ENCODE measurements around the gene PDAP1. TPM values are rescaled to one million over a fixed set of nuclear protein-coding genes. Genes with fewer than 3 reads are reported as not detected.
"Not testable (repeated sequence)": the region's sequence is repeated elsewhere in the genome, so short reads cannot be mapped to it uniquely, and the experiment has no call there.

Gene PDAP1
- total and polyA plus RNA-seq, 12 donors, result 43.6 to 187 (median 90.2) TPM

- Histone ChIP-seq H3K9me3 (replicated peaks in 1 of 3) (no peaks in the 10 kb centered on the region), H3K27me3 (no peaks in the 10 kb centered on the region), H3K27ac (no peak overlapping the region), H3K36me3 (replicated peaks in 1 of 2) (peaks cover 0 to 19% of the 10 kb centered on the region in 2 donors), H3K4me3 (no peak overlapping the region), H3K4me1 (replicated peaks in 1 of 2) (peaks cover 16 to 31% of the 10 kb centered on the region in 2 donors)
- no peak for TF ChIP-seq CTCF (IDR thresholded peaks at IDR 0.05)
- no peak for TF ChIP-seq POLR2A (IDR thresholded peaks at IDR 0.05)
- no peak for DNase-seq
- intact Hi-C loops (cut with DNase I), result no loop called here
- WGBS, 4 donors, result 89 to 91% (median 90%) methylated on average over 9 to 10 of the region's 10 CpGs
Observed at GRCh38 chr7:99383203-99383602, 25.2 kb downstream of the PDAP1 start.

GRCh38 chr7:99381664-99382075 lies 26.7 kb downstream of the PDAP1 start:
- H3K27ac ChIP-seq, result peak overlapping the region in 2 of 5 donors; percentile 83 to 94
- H3K4me3 ChIP-seq, result no peak overlapping the region
- 40 to 86% (median 51%) methylated on average over 2 to 7 of the region's 7 CpGs for WGBS, 4 donors
- no peaks in the 10 kb centered on the region for H3K27me3 ChIP-seq
- H3K9me3 ChIP-seq (replicated peaks in 1 of 3), result no peaks in the 10 kb centered on the region
- TF ChIP-seq POLR2A (IDR thresholded peaks at IDR 0.05) (no peak), CTCF (IDR thresholded peaks at IDR 0.05) (no peak)
- peaks cover 16 to 31% of the 10 kb centered on the region in 2 donors for H3K4me1 ChIP-seq (replicated peaks in 1 of 2)
- peak in 2 of 7 donors; percentile 58 to 71 for DNase-seq
- intact Hi-C loops (cut with DNase I), result no loop called here
- peaks cover 0 to 5% of the 10 kb centered on the region in 2 donors for H3K36me3 ChIP-seq (replicated peaks in 1 of 2)

GRCh38 chr7:99380823-99381663 lies 27.4 kb downstream of the PDAP1 start:
- TF ChIP-seq CTCF (IDR thresholded peaks at IDR 0.05), result no peak
- no peak for TF ChIP-seq POLR2A (IDR thresholded peaks at IDR 0.05)
- Histone ChIP-seq H3K36me3 (replicated peaks in 1 of 2) (no peaks in the 10 kb centered on the region), H3K4me3 (peak overlapping the region in 1 of 4 donors; percentile 25), H3K4me1 (replicated peaks in 1 of 2) (peaks cover 16 to 37% of the 10 kb centered on the region in 2 donors), H3K27ac (peak overlapping the region; percentile 7 to 94 (median 57)), H3K27me3 (no peaks in the 10 kb centered on the region), H3K9me3 (replicated peaks in 1 of 3) (no peaks in the 10 kb centered on the region)
- DNase-seq, result peak in 6 of 7 donors; percentile 72 to 86 (median 78)
- WGBS, 4 donors, result 51 to 73% (median 60%) methylated on average over 11 to 16 of the region's 16 CpGs
- intact Hi-C loops (cut with DNase I), result no loop called here

- intact Hi-C loops (cut with DNase I), result no loop called here
- peak in 5 of 7 donors; percentile 44 to 78 (median 60) for DNase-seq
- Histone ChIP-seq H3K9me3 (replicated peaks in 1 of 3) (no peaks in the 10 kb centered on the region), H3K27ac (peak overlapping the region; percentile 37 to 94 (median 57)), H3K27me3 (no peaks in the 10 kb centered on the region), H3K4me1 (replicated peaks in 1 of 2) (peaks cover 16 to 45% of the 10 kb centered on the region in 2 donors), H3K36me3 (replicated peaks in 1 of 2) (no peaks in the 10 kb centered on the region), H3K4me3 (peak overlapping the region in 1 of 4 donors; percentile 27)
- 33 to 49% (median 40%) methylated on average over 11 to 12 of the region's 12 CpGs for WGBS, 4 donors
- no peak for TF ChIP-seq POLR2A (IDR thresholded peaks at IDR 0.05)
- no peak for TF ChIP-seq CTCF (IDR thresholded peaks at IDR 0.05)
Observed at GRCh38 chr7:99380032-99380822, 28.2 kb downstream of the PDAP1 start.

GRCh38 chr7:99379693-99380031 lies 28.7 kb downstream of the PDAP1 start:
- Histone ChIP-seq H3K4me1 (replicated peaks in 1 of 2) (peaks cover 16 to 45% of the 10 kb centered on the region in 2 donors), H3K27ac (peak overlapping the region; percentile 37 to 94 (median 57)), H3K4me3 (peak overlapping the region in 1 of 4 donors; percentile 27)
- intact Hi-C loops (cut with DNase I); DNase-seq; H3K27me3 ChIP-seq; H3K36me3 ChIP-seq (replicated peaks in 1 of 2); H3K9me3 ChIP-seq (replicated peaks in 1 of 3): not testable (repeated sequence)
- WGBS, 4 donors, result 55 to 72% (median 66%) methylated on average over 7 of the region's 7 CpGs
